GM18867 (cell line): Measurements from ENCODE around the gene CDK14.
"Not testable (repeated sequence)": the region's sequence is repeated elsewhere in the genome, so short reads cannot be mapped to it uniquely, and the experiment has no call there.

Experiments used
- ATAC-seq: cut with Tn5 transposase; IDR thresholded peaks from one replicate; pipeline ENCODE4 v1.9.1; 2021; ENCODE audit warnings: mild to moderate bottlenecking, moderate library complexity; ENCODE audit not compliant: unreplicated experiment

Gene CDK14

DNA sequence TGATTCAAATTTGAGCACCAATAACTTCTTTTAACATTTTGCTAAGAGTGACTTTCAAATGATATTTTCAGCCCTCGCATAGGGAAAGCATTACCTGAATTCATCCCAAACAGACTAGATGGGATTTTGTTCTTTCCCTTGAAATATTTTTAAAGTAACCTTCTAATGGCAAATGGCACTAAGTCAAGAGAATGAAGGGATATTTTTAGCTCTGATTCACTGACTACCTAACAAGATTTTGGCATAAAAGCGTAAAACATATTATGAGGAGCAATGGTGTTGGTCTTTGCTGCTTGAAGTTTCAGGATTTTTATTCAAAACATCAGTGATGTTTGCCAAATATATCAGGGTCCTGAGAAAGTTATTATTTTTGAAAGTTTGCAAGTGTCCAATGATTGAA, 290.3 kb downstream of the CDK14 start:
- no peak for ATAC-seq

DNA sequence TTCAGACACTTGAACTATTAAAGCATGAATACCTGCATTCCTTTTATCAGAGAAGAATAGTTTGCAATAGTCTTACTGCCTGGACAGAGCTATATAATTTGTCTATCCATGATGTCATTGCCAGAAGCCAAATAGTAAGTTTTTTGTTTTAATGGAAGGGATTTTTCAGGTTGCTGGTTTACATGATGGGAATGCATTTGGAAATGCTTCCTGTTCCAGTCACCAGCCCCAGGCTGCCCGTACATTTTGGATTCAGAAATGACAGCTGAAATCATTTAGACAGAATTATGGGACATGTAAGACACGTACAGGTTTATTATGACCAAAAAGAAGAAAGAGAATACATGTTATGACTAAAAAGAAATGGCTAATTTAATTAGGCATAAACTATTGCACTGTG, 293.1 kb downstream of the CDK14 start:
- no peak for ATAC-seq

DNA sequence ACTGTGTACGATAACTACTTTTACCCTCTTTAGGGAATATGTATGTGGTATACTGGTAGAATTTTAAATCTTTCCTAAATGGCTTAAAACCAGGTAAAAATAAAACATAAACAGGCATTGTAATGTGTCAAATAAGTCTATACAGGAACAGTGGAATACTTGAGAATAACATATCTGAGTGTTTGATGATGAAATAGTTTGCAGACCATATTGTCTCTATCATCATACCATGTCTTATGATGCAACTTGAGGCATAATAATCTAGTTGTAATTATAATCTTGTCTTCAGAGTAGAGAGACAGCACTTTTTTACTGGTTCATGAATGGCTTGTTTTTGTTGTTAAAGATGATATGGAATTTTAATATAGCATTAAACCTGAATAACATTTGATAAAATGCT, 293.5 kb downstream of the CDK14 start:
- ATAC-seq: no peak

DNA sequence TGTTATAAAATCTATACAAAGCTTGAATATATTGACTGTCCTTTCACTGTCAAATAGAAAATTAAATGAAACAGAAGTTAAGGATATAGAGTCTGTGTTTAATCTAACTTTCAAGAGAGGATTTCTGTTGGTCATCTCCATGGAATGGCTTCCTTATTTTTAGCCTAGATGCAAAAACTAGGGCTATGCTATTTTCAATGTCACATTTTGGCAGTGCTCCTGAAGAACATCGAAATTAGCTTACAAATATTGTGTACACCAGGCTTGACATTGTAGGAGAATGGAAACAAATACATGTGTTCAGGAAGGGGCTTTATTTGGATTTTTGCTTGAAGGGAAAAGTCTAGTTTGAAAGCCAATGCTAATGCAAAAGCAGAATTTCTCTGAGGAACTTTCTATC, 295.4 kb downstream of the CDK14 start:
- ATAC-seq: no peak

DNA sequence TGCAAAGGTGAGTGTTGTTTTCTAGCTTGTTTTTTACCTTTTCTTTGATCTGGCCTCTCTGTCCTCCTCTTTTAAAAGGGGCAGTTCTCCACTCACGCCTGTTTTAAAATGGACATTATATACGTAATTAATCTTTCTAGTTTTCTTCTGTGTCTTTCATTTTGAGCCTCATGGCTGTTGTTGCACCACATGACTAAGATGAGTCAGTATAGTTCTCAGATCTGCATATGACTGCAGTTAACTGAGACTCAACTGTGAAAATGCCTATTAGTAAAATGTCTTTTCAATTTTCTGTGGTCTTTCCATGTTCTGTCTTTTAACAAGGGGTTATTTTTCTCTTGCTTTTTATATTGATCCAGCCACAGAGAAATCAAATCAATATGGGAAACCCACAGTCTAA, 296.1 kb downstream of the CDK14 start:
- ATAC-seq: peak; percentile 89

DNA sequence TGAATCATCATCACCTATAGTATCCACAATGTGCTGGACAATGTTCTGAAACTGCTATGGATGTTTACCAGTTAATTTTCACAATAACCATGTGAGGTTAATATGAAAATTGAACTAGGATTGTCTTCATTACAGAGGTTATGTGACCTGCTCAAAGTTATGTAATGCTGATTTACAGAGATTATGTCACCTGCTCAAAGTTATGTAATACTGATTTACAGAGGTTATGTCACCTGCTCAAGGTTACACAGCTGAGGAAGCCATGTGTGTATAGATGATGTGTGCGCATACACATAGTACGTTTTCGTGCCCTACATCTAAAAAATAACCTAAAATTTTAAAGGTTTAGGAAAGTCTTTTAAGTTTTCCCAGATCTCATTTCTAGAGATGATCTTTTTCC, 298.0 kb downstream of the CDK14 start:
- ATAC-seq: no peak

DNA sequence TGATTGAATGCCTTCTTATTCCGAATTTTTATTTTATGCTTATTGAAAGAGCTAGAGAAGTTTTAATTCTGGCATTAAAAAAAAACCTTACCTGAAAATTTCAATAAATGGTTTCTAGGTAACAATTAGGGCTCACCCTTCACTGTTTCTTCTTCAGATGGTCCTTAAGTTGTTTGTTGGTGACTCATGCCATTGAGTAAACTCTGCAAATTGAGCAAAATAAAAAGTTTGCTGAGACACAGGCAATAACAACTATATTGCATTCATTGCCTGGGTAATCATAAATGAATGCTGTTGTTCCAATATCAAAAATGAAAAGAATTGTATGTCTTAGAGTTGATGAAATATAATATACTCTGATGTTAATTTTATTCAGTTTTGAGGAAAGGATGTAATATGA, 300.3 kb downstream of the CDK14 start:
- no peak for ATAC-seq

DNA sequence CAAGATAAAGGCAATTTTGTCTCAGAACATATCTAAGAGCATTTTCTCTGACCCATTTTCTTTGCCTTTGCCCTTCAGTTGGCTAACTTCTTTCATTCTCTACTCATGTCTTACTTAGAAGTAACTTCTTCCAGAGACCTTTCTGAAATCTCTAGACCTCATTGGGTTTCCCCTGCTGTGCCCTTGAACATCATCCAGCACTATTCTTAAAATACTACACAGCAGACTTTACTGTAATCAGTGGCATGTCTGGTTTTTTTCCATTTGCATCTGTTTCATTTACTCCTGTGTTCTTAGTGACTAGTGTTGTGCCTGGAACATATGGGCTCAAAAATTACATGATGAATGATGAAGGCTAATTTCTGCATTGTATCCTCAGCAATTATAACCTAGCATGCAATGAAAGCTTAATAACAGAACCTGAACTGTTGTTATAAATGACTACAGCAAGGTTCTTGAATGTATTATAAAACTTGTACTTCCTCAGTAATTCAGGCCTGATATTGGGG, 301.9 kb downstream of the CDK14 start:
- no peak for ATAC-seq

DNA sequence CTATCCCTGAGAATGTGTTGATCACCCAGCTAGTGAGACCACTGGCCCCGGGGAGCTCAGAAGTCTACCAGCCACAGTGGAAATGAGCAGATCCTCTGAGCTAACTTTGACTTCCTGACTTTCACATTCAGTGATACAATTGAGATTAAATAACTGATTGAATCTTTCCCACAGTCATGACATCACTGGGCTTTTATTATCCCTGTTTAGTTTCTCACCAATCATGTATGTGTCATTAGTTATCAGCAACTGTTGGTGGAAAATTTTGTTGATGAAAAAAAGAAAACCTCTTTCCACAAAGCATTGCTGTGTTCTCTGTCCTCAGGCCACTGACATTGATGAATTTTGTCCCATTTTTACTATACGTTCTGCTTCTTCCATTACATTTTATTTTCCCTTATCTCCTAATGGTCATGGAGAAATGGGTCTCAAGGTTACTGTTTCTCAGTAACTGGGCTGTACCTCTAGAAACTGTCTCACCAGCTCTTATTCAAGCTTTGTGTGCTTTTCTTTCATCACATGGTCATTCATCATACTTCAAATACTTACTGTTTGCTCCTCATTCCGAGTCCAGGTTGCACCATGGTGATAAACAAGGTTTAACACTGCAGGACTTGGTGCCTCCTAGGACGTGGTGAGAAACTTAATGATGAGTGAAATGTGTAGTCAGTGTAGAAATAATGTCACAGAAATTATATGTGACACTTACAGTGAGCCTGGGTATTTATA, 304.7 kb downstream of the CDK14 start:
- no peak for ATAC-seq

DNA sequence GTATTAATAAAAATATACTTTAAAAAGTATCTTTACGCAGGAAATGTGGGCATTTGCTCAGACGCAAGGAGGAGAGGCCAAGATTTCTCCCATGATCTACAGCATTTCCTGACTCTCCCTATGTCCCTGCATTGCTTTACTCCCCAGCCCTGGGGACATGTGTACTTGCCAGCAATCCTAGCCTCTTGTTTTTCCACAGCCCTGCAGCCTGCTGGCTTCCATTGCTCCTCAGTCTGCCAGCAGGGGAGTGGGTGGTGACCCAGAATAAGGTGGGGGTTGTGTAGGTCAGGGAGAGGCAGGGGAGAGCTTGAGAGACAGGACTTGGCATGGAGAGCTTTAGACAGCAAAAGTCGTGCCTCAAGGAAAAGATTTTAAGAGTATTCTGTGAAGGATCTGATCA, 307.7 kb downstream of the CDK14 start:
- ATAC-seq: no peak

DNA sequence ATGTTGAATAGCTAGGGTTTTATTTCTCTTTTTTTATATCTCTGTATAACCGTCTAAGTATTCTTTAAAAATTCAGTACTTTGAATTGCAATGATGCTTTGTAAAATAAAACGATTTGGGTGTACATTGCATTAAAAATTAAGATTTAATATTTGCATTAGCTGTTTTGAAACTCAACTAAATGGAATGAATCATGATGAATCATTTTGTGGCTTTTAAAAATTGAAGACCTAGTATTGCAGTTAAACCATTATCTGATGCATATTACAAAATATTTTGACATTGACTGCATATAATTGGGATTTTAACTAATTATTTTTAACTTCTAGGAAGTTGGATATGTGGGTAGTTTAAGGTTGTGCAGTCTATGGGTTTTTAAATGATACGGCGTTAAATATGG, 314.0 kb downstream of the CDK14 start:
- no peak for ATAC-seq

DNA sequence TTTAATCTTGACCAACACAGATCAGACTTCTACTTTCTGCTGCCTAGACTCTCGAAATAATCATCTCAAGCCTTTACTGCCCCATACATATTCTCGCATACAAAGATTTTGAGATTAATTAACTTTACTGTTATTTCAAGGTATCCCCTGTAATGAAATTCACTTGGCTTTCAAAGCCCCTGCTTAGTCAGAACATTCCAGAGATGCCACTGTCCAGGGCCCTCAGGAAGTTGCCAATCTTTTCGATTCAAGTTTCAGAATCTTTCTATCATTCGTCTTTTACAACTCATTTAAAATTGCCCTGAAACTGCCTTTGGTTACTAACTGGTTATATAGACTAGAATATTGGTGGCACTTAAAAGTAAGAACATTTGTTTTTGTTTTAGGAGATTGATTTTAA, 320.2 kb downstream of the CDK14 start:
- no peak for ATAC-seq

DNA sequence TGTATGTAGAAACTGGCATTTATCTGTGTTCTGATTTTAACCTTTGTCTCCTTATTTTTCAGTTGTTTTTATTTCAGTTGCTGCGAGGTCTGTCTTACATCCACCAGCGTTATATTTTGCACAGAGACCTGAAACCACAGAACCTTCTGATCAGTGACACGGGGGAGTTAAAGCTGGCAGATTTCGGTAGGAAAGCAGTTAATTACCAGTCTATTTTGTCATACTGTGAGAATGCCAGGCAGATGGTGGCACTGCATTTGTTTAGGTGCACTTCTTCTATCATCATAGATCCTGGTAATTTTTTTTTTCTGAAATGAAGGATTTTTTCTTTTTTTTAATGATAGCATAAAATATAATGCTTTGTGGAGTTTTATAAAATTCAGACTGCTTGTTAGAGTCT, 321.4 kb downstream of the CDK14 start:
- no peak for ATAC-seq

DNA sequence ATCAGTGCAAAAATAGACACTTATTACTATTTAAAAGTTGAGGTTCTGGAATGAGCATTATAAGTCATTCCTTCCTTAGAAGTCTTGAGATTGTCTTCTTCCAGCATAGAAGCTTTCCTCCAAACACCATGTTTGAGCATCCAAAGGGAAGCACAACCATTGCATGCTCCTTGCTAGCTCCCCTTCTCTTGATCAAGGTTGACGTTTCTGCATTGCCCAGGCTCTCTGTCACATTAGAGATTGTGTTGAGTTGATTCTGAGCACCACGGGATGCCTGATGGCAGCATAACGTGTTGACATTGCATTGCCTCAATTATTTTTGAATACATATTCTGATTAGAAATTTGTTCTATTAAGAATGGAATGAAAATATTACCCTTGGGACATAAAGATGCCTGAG, 322.2 kb downstream of the CDK14 start:
- no peak for ATAC-seq

DNA sequence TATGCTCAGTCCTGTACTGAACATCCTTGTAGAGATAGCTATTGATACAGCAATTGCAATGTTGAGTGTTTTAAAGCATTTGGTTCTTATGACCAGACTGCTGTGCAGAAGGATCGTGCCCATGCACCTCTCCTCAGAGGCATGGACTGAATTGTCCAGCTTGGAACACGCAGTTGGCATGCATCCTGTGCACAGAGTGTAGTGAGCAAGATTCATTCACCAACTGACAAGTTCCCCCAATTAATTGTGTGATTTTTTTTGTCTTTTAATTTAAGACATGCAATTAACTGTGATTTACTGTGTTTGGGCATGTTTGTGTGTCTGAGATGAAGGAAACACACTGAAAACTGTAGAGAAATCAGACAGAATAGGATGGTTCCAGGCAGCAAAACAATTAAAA, 323.7 kb downstream of the CDK14 start:
- ATAC-seq: no peak

DNA sequence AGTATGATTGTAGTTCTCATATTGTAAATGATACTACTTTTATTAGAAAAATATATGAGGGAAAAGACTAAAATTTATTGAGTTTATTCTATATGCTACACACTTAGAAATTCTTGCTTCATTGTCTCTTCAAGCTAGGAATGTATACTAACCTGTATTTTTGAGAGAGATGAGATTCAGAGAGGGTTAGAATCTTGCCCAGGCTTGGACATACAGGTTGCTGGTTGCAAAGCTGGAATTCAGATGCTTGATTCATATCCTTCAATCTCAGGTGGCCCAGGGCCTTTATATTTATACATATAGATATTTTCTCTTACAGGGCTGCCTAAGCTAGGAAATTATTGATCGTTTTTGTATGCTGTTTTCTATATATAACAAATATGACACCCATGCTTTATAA, 324.2 kb downstream of the CDK14 start:
- no peak for ATAC-seq

DNA sequence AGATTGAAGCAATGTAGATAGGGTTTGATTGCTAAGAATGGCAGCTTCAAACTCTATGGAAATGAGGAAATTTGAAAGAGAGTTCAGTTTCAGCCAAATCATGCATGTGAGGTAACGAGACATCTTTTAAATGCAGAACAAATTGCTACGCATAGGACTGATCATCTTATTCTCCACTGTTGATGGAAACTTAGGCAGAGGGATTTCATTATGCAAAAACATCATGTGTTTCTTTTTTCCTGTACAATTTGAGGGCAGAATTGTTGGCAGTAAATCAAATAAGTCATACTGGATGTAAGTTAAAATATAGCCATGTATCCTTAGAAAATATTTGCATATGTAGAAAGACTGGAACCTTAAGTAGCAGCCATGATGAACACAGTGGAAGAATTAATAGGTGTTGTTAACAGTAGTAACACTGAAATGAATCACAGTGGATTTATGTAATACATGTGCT, 327.4 kb downstream of the CDK14 start:
- ATAC-seq: no peak

DNA sequence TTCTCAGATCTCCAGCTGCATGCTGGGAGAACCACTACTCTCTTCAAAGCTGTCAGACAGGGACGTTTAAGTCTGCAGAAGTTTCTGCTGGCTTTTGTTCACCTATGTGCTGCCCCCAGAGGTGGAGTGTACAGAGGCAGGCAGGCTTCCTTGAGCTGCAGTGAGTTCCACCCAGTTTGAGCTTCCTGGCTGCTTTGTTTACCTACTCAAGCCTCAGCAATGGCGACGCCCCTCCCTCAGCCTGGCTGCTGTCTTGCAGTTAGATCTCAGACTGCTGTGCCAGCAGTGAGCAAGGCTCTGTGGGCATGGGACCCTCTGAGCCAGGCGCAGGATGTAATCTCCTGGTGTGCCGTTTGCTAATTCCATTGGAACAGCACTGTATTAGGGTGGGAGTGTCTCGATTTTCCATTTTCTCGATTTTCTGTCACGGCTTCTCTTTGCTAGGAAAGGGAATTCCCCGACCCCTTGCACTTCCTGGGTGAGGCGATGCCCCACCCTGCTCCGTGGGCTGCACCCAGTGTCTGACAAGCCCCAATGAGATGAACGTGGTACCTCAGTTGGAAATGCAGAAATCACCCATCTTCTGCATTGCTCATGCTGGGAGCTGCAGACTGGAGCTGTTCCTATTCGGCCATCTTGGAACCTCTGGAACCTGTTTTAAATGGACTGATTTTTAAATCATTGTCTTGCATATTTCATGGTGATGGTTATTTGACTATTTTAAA, 332.7 kb downstream of the CDK14 start:
- ATAC-seq: not testable (repeated sequence)

DNA sequence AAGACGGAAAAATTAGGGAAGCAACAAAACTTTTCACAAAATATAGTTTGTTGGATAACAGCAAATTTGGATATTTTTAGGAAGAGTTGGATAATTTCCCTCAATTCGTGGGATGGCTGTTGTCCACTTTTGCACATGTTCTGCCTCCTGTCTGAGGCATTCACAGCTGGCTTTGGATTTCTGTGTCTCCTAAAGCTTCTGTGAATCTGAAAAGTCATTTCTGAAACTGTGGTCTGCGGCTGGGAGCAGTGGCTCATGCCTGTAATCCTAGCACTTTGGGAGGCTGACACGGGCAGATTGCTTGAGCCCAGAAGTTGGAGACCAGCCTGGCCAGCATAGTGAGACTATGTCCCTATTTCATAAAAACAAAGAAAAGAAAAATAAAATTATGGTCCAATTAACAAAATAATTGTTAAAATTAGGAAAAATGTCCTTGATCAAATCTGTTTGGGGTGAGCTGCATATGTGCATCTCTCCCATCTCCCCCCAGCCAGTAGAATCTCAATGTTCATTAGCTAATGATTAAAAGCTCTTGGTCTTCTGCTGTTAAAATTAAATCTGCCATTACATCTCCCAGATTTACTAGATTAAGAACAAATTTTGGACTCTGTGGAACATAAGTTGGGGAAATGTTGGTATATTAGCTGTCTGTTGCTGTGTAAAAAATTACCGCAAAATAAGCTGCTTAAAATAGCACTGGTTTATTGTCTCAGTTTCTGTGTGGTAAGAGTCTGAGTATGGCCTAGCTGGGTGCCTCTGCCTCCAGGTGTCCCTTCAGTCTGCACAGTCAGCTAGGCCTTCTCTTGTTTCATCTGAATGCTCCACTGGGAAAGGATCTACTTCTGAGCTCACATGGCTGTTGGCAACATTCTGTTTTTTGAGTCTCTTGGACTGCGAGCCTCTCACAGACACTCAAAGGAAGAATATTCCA, 336.1 kb downstream of the CDK14 start:
- ATAC-seq: peak; percentile 98

DNA sequence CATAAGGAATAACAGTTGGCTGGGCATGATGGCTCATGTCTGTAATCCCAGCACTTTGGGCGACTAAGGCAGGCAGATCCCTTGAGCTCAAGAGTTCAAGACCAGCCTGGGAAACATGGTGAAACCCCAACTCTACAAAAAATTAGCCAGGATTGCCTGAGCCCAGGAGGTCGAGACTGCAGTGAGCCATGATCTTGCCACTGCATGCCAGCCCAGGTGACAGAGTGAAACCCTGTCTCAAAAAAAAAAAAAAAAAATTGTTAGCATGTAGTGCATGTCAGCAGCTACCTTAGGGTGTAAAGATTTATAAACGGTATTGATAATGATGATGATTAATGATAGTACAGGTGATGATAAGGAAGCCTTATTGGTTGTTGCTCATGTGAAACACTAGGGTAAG, 336.9 kb downstream of the CDK14 start:
- ATAC-seq: no peak

DNA sequence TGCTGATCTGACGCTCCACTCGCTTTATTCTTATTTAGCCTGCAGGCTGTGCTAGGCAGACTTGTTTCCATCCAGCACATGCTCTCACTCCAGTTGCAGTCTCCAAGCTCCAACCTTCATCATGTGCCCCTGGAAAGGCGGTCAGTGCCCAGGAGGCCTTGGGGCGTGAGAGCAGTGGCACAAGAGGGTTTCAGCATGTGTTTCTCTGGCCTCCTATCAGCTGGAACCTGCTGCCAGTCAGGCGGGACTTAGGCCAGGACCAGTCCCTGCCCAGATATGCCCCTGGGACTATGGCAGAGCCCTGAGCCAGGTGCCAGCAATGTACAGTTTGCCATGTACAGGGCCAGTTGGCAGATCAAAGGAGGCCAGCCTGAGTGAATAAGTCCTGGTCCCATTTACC, 337.9 kb downstream of the CDK14 start:
- no peak for ATAC-seq
